ENCODE data around the gene FBXL12. TPM values are rescaled to one million over a fixed set of nuclear protein-coding genes. Genes with fewer than 3 reads are reported as not detected.
"Not testable (repeated sequence)": the region's sequence is repeated elsewhere in the genome, so short reads cannot be mapped to it uniquely, and the experiment has no call there.

FBXL12 gene
- total RNA-seq, 2 donors from 2014 or later: 16.1 to 25.4 TPM

DNA sequence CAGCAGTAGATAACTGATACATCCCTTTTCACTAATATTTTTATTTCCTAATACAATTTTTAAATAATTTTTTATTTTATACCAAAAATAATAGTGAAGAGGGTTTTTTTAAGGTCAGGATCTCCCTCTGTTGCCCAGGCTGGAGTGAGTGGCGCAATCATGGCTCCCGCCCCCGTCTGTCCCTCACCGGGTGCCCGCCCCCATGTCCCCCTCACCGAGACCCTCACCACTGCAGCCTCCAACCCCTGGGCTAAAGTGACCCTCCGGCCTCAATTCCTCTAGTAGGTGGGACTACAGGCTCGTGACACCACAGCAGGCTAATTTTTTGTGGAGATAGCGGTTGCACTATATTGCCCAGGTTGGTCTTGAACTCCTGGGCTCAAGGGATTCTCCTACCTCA is 32.5 kb downstream of the FBXL12 start:
- Histone ChIP-seq H3K27ac (peak overlapping the region; percentile 70 to 99 (median 90)), H3K36me3 (replicated peaks in 1 of 2; ENCODE audit: insufficient read depth in 1 of 2, low read depth in 2 of 2) (no peaks in the 10 kb centered on the region), H3K27me3 (no peaks in the 10 kb centered on the region), H3K4me3 (peak overlapping the region; percentile 9 to 43), H3K4me1 (peaks cover 24% of the 10 kb centered on the region), H3K9me3 (no peaks in the 10 kb centered on the region)
- TF ChIP-seq POLR2A (IDR thresholded peaks at IDR 0.05): no peak
- TF ChIP-seq, protein P1, sequence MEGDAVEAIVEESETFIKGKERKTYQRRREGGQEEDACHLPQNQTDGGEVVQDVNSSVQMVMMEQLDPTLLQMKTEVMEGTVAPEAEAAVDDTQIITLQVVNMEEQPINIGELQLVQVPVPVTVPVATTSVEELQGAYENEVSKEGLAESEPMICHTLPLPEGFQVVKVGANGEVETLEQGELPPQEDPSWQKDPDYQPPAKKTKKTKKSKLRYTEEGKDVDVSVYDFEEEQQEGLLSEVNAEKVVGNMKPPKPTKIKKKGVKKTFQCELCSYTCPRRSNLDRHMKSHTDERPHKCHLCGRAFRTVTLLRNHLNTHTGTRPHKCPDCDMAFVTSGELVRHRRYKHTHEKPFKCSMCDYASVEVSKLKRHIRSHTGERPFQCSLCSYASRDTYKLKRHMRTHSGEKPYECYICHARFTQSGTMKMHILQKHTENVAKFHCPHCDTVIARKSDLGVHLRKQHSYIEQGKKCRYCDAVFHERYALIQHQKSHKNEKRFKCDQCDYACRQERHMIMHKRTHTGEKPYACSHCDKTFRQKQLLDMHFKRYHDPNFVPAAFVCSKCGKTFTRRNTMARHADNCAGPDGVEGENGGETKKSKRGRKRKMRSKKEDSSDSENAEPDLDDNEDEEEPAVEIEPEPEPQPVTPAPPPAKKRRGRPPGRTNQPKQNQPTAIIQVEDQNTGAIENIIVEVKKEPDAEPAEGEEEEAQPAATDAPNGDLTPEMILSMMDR (IDR thresholded peaks at IDR 0.05): no peak
- ATAC-seq (no peak), DNase-seq (no peak)
- WGBS, 2 donors: 39 to 42% methylated on average over 9 of the region's 9 CpGs
- intact Hi-C loops (cut with DNase I): loop anchor here (10.0 kb wide), 1 partner anchor 582 kb away; no protein-coding TSS in a partner anchor

DNA sequence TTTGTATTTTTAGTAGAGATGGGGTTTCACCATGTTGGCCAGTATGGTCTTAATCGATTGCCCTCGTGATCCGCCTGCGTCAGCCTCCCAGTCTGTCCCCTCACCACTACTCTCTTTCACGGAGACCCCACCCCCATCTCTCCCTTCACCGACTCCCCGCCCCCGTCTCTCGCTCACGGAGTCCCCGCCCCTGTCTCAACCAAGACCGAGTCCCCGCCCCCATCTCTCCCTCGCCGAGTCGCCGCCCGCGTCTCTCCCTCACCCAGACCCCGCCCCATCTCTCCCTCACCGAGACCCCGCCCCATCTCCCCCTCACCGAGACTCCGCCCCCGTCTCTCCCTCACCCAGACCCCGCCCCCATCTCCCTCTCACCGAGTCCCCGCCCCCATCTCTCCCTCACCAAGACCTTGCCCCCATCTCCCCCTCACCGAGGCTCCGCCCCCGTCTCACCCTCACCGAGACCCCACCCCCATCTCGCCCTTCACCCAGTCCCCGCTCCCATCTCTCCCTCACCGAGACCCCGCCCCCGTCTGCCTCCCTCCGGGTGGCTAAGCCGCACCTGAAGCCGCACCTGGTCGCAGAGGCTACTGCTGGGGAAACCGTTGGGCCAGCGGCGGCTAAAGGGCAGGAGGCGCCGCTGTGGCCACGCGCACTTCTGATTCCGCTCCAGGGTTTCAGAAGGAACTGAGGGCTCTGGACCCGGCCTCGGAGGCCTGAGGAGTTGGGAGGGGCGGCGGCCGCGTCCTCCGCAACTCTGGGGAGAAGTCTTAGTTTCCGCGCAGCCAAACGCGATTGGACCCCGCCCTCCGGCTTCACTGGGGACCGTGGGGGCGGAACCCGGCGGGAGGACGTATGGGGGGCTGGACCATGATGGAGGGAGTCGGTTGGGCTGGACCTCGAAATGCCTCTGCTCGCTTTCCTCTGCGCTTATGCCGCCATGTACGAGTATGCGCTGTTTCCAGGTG is 33.2 kb downstream of the FBXL12 start:
- peak overlapping the region; percentile 19 to 43 for H3K4me3 ChIP-seq
- TF ChIP-seq, protein P1 (IDR thresholded peaks at IDR 0.05): no peak
- TF ChIP-seq POLR2A (IDR thresholded peaks at IDR 0.05): peak; percentile 72 to 91 (median 90)
- DNase-seq (peak; percentile 95 to 99 (median 98)), ATAC-seq (peak; percentile 89)
- no peaks in the 10 kb centered on the region for H3K36me3 ChIP-seq (replicated peaks in 1 of 2; ENCODE audit: insufficient read depth in 1 of 2, low read depth in 2 of 2)
- peaks cover 18% of the 10 kb centered on the region for H3K4me1 ChIP-seq
- H3K9me3 ChIP-seq: no peaks in the 10 kb centered on the region
- no peaks in the 10 kb centered on the region for H3K27me3 ChIP-seq
- 0 to 4% methylated on average over 35 to 58 of the region's 74 CpGs for WGBS, 2 donors
- H3K27ac ChIP-seq: peak overlapping the region; percentile 70 to 99 (median 90)
- intact Hi-C loops (cut with DNase I): loop anchor here (10.0 kb wide), 1 partner anchor 581 kb away; no protein-coding TSS in a partner anchor

DNA sequence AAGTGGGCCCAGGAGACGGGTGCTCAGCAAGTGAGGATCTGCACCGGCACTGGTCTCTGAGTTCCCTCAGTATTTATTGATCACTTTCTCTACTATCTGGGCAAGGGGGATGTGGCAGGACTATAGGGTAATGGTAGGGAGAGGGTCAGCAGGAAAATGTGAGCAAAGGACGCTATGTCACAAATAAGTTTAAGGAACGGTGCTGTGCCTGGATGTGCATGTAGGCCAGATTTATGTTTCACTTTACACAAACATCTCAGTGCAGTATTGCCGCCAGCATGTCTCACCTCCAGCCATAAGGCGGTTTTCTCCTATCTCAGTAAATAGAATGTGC is 34.7 kb downstream of the FBXL12 start:
- not testable (repeated sequence) for H3K36me3 ChIP-seq (replicated peaks in 1 of 2; ENCODE audit: insufficient read depth in 1 of 2, low read depth in 2 of 2); H3K4me3 ChIP-seq; H3K9me3 ChIP-seq; H3K27me3 ChIP-seq; DNase-seq; ATAC-seq
- Histone ChIP-seq H3K4me1 (peaks cover 18% of the 10 kb centered on the region), H3K27ac (peak overlapping the region in 3 of 4 donors; percentile 73 to 99 (median 93))
- 76 to 79% methylated on average over 6 of the region's 6 CpGs for WGBS, 2 donors
- intact Hi-C loops (cut with DNase I): loop anchor here (10.0 kb wide), 1 partner anchor 579 kb away; no protein-coding TSS in a partner anchor

DNA sequence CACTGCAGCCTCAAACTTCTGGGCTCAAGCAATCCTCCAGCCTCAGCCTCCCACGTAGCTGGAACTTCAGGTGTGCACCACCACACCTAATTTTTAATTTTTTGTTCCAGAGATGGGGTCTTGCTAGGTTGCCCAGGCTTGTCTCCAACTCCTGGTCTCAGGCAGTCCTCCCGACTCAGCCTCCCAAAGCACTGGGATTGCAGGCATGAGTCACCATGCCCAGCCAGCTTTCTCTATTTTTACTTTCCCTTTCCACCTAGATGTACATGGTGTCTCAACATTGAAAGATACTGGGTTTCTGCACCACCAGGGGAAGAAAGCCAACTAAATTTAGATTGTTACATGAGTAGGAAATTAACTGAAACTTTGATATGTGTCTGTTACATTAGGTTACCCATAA is 36.5 kb downstream of the FBXL12 start:
- no peak for ATAC-seq
- 90 to 95% methylated on average over 2 of the region's 2 CpGs for WGBS, 2 donors
- intact Hi-C loops (cut with DNase I): loop anchor here (10.0 kb wide), 1 partner anchor 578 kb away; no protein-coding TSS in a partner anchor

More for the DNA sequence above, 36.5 kb downstream of the FBXL12 start:
- H3K4me1 ChIP-seq: peaks cover 18% of the 10 kb centered on the region
- no peak overlapping the region for H3K4me3 ChIP-seq
- TF ChIP-seq POLR2A (IDR thresholded peaks at IDR 0.05): no peak
- TF ChIP-seq, protein P1 (IDR thresholded peaks at IDR 0.05): no peak
- H3K9me3 ChIP-seq: no peaks in the 10 kb centered on the region
- H3K27ac ChIP-seq: no peak overlapping the region
- no peak for DNase-seq
- no peaks in the 10 kb centered on the region for H3K36me3 ChIP-seq (replicated peaks in 1 of 2; ENCODE audit: insufficient read depth in 1 of 2, low read depth in 2 of 2)
- no peaks in the 10 kb centered on the region for H3K27me3 ChIP-seq

Data from body of pancreas (tissue), 4 donors.